ENCODE results near the gene ARHGAP21.

DNA sequence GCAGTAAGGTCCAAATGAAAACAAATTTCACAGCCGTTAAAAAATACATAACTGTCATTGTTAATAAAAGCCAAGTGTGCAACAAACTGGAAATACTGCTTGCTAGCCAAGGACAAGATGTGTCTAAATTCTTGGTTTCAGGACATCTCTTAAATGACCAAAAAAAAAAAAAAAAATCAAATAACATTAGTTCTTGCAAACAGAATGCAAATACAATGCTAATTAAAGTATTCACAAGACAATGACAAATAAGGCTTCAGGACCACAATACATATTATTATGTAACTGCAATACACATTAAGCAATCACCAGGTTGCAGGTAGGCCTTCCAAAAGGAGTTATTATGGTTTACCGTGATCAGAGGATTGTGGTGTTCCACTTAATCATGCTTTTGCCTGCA, 3.6 kb downstream of the ARHGAP21 start:
- TF ChIP-seq, protein P1, sequence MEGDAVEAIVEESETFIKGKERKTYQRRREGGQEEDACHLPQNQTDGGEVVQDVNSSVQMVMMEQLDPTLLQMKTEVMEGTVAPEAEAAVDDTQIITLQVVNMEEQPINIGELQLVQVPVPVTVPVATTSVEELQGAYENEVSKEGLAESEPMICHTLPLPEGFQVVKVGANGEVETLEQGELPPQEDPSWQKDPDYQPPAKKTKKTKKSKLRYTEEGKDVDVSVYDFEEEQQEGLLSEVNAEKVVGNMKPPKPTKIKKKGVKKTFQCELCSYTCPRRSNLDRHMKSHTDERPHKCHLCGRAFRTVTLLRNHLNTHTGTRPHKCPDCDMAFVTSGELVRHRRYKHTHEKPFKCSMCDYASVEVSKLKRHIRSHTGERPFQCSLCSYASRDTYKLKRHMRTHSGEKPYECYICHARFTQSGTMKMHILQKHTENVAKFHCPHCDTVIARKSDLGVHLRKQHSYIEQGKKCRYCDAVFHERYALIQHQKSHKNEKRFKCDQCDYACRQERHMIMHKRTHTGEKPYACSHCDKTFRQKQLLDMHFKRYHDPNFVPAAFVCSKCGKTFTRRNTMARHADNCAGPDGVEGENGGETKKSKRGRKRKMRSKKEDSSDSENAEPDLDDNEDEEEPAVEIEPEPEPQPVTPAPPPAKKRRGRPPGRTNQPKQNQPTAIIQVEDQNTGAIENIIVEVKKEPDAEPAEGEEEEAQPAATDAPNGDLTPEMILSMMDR (IDR thresholded peaks at IDR 0.05; ENCODE audit: low read length) = no peak
- TF ChIP-seq EZH2 (optimal IDR thresholded peaks at IDR 0.05; ENCODE audit: low read depth, low read length) = no peak
- no peak for TF ChIP-seq EZH2phosphoT487 (IDR thresholded peaks at IDR 0.05; ENCODE audit: low read length)

Data from MM.1S (cell line).